T1000 (cell line): ENCODE measurements around the gene EFHD2.
A peak's percentile ranks its signal among the peaks of the same experiment; 100 is the strongest.
"Not testable (repeated sequence)": the region's sequence is repeated elsewhere in the genome, so short reads cannot be mapped to it uniquely, and the experiment has no call there.

Experiments used
- DNase-seq: peaks from one replicate; lab custom pipeline; 2025; ENCODE audit warnings: mixed read lengths; lab: John Stamatoyannopoulos, UW

Gene EFHD2

GRCh38 chr1:15409388-15410222, at the start of gene EFHD2:
TSS of gene EFHD2 (plus strand) at chr1:15409888. CDS start at chr1:15409972, 84 bp downstream.
- DNase-seq: peak; percentile 60

GRCh38 chr1:15360700-15361099, 49.0 kb upstream of the EFHD2 start:
- no peak for DNase-seq

GRCh38 chr1:15362096-15362736, 47.5 kb upstream of the EFHD2 start:
- no peak for DNase-seq

- no peak for DNase-seq
Measured at GRCh38 chr1:15362737-15363128, 47.0 kb upstream of the EFHD2 start.

GRCh38 chr1:15364740-15365139, 44.9 kb upstream of the EFHD2 start:
- no peak for DNase-seq

- DNase-seq: no peak
Measured at GRCh38 chr1:15368888-15369287, 40.8 kb upstream of the EFHD2 start.

GRCh38 chr1:15370268-15370667, 39.4 kb upstream of the EFHD2 start:
- no peak for DNase-seq

- DNase-seq: no peak
Measured at GRCh38 chr1:15370781-15371520, 38.7 kb upstream of the EFHD2 start.

- no peak for DNase-seq
Measured at GRCh38 chr1:15371610-15372545, 37.8 kb upstream of the EFHD2 start.

- DNase-seq: no peak
Measured at GRCh38 chr1:15378729-15379128, 31.0 kb upstream of the EFHD2 start.

- DNase-seq: not testable (repeated sequence)
Measured at GRCh38 chr1:15379151-15379550, 30.5 kb upstream of the EFHD2 start.

GRCh38 chr1:15380601-15381508, 28.8 kb upstream of the EFHD2 start:
- no peak for DNase-seq

GRCh38 chr1:15381805-15382204, 27.9 kb upstream of the EFHD2 start:
- DNase-seq: no peak

- DNase-seq: no peak
Measured at GRCh38 chr1:15382601-15383518, 26.8 kb upstream of the EFHD2 start.

- no peak for DNase-seq
Measured at GRCh38 chr1:15383810-15384209, 25.9 kb upstream of the EFHD2 start.

GRCh38 chr1:15384301-15384901, 25.3 kb upstream of the EFHD2 start:
- no peak for DNase-seq

GRCh38 chr1:15385420-15385819, 24.3 kb upstream of the EFHD2 start:
- DNase-seq: no peak

GRCh38 chr1:15386164-15386749, 23.4 kb upstream of the EFHD2 start:
- DNase-seq: no peak
